ENCODE measurements around the gene DLGAP3. TPM values are rescaled to one million over a fixed set of nuclear protein-coding genes. Genes with fewer than 3 reads are reported as not detected.

The DLGAP3 gene
- total RNA-seq, 1 experiment from 2014 or later = 0.27 TPM

DNA sequence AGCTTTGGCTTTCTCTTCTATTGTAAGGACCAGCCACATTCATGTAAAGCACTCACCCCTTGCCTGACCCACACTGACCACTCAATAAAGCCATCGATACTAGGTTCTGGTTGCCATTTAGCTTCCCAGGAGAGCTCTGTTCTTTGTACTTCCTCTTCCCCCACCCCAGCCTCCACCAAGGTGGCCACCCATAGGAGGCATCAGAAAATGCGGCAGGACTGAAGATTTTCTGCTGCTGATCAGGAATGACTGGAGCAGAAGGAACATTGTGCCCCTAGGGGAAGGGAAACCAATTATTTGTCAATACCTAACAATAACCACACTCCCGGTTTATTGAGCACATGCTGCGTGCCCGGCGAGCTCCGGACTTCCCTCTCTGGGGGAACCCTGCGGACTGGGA is 64.7 kb downstream of the DLGAP3 start:
- intact Hi-C loops (cut with micrococcal nuclease) = no loop called here
- H3K27ac ChIP-seq (ENCODE audit: low read depth, low read length) = no peak overlapping the region
- H3K4me1 ChIP-seq (ENCODE audit: control insufficient read depth in 1 of 2, insufficient read depth in 2 of 2, low read length in 2 of 2) = peaks cover 4 to 14% of the 10 kb centered on the region in 2 experiments
- H2AFZ ChIP-seq (ENCODE audit: low read depth, low read length, poor library complexity, severe bottlenecking) = no peak overlapping the region
- H3K27me3 ChIP-seq (ENCODE audit: insufficient read depth, low read length) = no peaks in the 10 kb centered on the region
- no peaks in the 10 kb centered on the region for H3K36me3 ChIP-seq (ENCODE audit: control insufficient read depth in 1 of 2, insufficient read depth in 2 of 2, low read length in 2 of 2)
- TF ChIP-seq FOSL1 (IDR thresholded peaks at IDR 0.05; ENCODE audit: low read depth) (no peak), ELF1 (IDR thresholded peaks at IDR 0.05; ENCODE audit: borderline replicate concordance, low read depth) (no peak), EGR1 (IDR thresholded peaks at IDR 0.05; ENCODE audit: low read depth) (no peak), ZNF274 (IDR thresholded peaks at IDR 0.05; ENCODE audit: low read depth, low read length) (no peak), POLR2AphosphoS5 (IDR thresholded peaks at IDR 0.05; ENCODE audit: low read depth, low read length) (no peak), SP1 (IDR thresholded peaks at IDR 0.05; ENCODE audit: low read depth) (no peak), POLR2A (IDR thresholded peaks at IDR 0.05; ENCODE audit: borderline replicate concordance, extremely low read depth, insufficient read depth, insufficient read length) (no peak)
- TF ChIP-seq, protein P1, sequence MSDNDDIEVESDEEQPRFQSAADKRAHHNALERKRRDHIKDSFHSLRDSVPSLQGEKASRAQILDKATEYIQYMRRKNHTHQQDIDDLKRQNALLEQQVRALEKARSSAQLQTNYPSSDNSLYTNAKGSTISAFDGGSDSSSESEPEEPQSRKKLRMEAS (IDR thresholded peaks at IDR 0.05) = no peak
- TF ChIP-seq, protein P2, sequence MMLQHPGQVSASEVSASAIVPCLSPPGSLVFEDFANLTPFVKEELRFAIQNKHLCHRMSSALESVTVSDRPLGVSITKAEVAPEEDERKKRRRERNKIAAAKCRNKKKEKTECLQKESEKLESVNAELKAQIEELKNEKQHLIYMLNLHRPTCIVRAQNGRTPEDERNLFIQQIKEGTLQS (IDR thresholded peaks at IDR 0.05) = no peak
- TF ChIP-seq, protein P3, sequence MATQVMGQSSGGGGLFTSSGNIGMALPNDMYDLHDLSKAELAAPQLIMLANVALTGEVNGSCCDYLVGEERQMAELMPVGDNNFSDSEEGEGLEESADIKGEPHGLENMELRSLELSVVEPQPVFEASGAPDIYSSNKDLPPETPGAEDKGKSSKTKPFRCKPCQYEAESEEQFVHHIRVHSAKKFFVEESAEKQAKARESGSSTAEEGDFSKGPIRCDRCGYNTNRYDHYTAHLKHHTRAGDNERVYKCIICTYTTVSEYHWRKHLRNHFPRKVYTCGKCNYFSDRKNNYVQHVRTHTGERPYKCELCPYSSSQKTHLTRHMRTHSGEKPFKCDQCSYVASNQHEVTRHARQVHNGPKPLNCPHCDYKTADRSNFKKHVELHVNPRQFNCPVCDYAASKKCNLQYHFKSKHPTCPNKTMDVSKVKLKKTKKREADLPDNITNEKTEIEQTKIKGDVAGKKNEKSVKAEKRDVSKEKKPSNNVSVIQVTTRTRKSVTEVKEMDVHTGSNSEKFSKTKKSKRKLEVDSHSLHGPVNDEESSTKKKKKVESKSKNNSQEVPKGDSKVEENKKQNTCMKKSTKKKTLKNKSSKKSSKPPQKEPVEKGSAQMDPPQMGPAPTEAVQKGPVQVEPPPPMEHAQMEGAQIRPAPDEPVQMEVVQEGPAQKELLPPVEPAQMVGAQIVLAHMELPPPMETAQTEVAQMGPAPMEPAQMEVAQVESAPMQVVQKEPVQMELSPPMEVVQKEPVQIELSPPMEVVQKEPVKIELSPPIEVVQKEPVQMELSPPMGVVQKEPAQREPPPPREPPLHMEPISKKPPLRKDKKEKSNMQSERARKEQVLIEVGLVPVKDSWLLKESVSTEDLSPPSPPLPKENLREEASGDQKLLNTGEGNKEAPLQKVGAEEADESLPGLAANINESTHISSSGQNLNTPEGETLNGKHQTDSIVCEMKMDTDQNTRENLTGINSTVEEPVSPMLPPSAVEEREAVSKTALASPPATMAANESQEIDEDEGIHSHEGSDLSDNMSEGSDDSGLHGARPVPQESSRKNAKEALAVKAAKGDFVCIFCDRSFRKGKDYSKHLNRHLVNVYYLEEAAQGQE (IDR thresholded peaks at IDR 0.05; ENCODE audit: low read depth) = no peak
- no peak overlapping the region for H3K4me2 ChIP-seq (ENCODE audit: low read length)
- ChIA-PET RAD21 (ENCODE audit: low non-redundant PET in 1 of 2, low total read pairs in 2 of 2, uncharacterized antibody in 2 of 2, unreplicated experiment in 2 of 2) (no interaction called here), CTCF (interaction anchor here (0.8 to 1.3 kb wide), 2 partner anchors 12 to 14 kb away, joined by 3 to 7 read pairs; no protein-coding TSS in a partner anchor), POLR2A (no interaction called here)
- H3K79me2 ChIP-seq (ENCODE audit: insufficient read depth, low read length) = no peaks in the 10 kb centered on the region
- ATAC-seq (no peak), DNase-seq (ENCODE audit: low read depth, low spot score) (no peak)
- no peaks in the 10 kb centered on the region for H3K9me2 ChIP-seq (ENCODE audit: insufficient read depth)
- no TSS peak for BruUV-seq (replicated peaks)
- no peaks in the 10 kb centered on the region for H3K9me3 ChIP-seq (ENCODE audit: control insufficient read depth in 1 of 2, insufficient read depth in 1 of 2, low read depth in 1 of 2, low read length in 2 of 2)
- H3K9ac ChIP-seq (ENCODE audit: low read length) = no peak overlapping the region
- no peak overlapping the region for H3K4me3 ChIP-seq (replicated peaks in 1 of 2; ENCODE audit: low read depth in 1 of 2, low read length in 2 of 2)
- no peaks in the 10 kb centered on the region for H4K20me1 ChIP-seq (ENCODE audit: insufficient read depth)

Data from HCT116 (cell line).